Psoas muscle (tissue), 8 donors: Measurements from ENCODE around the gene CCDC63. TPM values are rescaled to one million over a fixed set of nuclear protein-coding genes. Genes with fewer than 3 reads are reported as not detected.

Source experiments
- ATAC-seq, 4 donors: fragments of 200-7000 bp; cut with Tn5 transposase; one replicate each; pipeline ENCODE4 v1.9.1; 2020; ENCODE audit warnings: moderate library complexity in 3 of 4, mild to moderate bottlenecking in 2 of 4
- DNase-seq, 2 donors: peaks; one replicate each; pipeline ENCODE4 v3.0.0-alpha.2; 2020
- H3K27ac ChIP-seq: fragments of 200-600 bp; one replicate; pipeline ENCODE4 v1.8.0; 2022
- H3K27me3 ChIP-seq, 3 donors: fragments of 200-600 bp in 1 of 3; one replicate each; pipeline versions ENCODE4 v1.6.1 to v1.8.0; 2013 to 2022; ENCODE audit warnings: low read length in 2 of 3, mild to moderate bottlenecking in 2 of 3, moderate library complexity in 1 of 3; ENCODE audit not compliant: insufficient read depth in 3 of 3
- H3K36me3 ChIP-seq, 2 donors: fragments of 200-600 bp in 1 of 2; one replicate each; pipeline versions ENCODE4 v1.6.1 to v1.8.0; 2013 to 2022; ENCODE audit warnings: low read depth in 1 of 2, mild to moderate bottlenecking in 1 of 2, moderate library complexity in 1 of 2; ENCODE audit not compliant: insufficient read depth in 1 of 2
- H3K4me1 ChIP-seq: fragments of 200-600 bp; one replicate; pipeline ENCODE4 v1.8.0; 2022
- H3K4me3 ChIP-seq: fragments of 200-600 bp; one replicate; pipeline ENCODE4 v1.8.0; 2022; ENCODE audit warnings: mild to moderate bottlenecking
- H3K9me3 ChIP-seq: fragments of 200-600 bp; one replicate; pipeline ENCODE4 v1.8.0; 2022
- WGBS, 3 donors: extraction: QIAGEN DNeasy Blood & Tissue Kit; methylation state at CpG; one replicate each; pipeline versions ENCODE4 v1.1.6 to v1.1.7; 2013; 5-methylcytosine and 5-hydroxymethylcytosine counted together
- intact Hi-C, 2 donors: fragments of 100-400 bp; cut with DNase I; formaldehyde crosslinking; loops; one replicate each; pipeline versions ENCODE4 v1.11.0 to v1.14.2; 2022
- polyA plus RNA-seq, 3 donors: library from polyadenylated mRNA; stranded (reverse); fragments of 200-250 nt; gene quantifications; one replicate each; pipeline ENCODE4 v1.2.3, GENCODE V29; 2013
- total RNA-seq, 4 donors: library from RNA; stranded (reverse); fragmentation: NEBNext Ultra II Directional in 2 of 4; extraction: Animal tissue kit (Norgen Biotek cat#: 25700) in 2 of 4; gene quantifications; one replicate each; pipeline versions ENCODE4 v1.2.1 to v1.2.4, GENCODE V29; 2021 to 2023
- TF ChIP-seq, protein P1 (sequence below): fragments of 200-600 bp; IDR thresholded peaks from one replicate; pipeline ENCODE4 v1.8.0; 2022; ENCODE audit warnings: antibody characterized with exemption
- donor health status: healthy with polysubstance abuse.
- donor health status: DM: no; HTN: no; CAD: no; lungs with moderate emphysema.
- donor health status: Bipolar disorder and iron deficiency.
- donor health status: healthy.
- donor health status: DM: yes; HTN: yes; CAD: no.
- donor health status: DM: no; HTN: no; CAD: no.
- donor health status: DM: no; HTN: no; CAD: no.
- donor health status: DM: yes; HTN: yes; CAD: no.

The CCDC63 gene
- total and polyA plus RNA-seq, 7 donors: not detected

DNA sequence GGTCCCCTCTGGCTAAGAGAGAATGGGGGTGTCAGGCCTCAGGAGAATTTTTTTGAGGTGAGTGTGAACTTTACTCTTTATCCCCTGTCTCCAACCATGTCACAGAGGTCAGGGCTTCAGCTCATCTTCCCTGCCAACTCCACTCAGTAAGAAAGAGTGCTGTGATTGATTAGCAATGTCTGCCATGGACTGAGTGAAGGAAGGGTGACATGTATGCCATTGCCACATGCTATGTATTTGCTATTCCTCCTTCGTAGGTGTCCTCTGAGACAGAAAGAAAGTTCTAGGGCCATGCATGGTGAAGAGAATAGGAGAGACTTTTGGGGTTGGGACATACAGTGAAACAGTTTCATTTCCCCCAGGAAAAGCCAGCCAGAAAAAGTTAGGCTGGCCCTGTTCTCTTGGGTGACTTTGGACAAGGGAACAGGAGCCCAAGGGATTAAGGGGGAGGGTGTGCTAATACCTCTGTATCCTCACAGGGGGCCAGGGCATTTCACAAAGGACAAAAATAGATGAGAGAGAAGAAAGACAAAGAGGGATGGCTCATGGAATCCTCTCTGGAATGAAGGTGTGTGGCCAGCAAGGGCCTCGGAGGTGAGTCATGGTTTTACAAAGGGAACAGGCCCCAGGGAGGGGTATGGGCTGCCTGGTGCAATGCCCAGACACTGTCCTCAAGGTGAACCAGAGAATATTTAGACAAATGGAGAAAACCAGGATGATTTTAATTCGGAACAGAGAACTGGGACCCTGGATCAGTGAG, 87.5 kb downstream of the CCDC63 start:
- intact Hi-C loops: loop anchor here in 1 of 2 donors (10.0 kb wide), 1 partner anchor 241 kb away; no protein-coding TSS in a partner anchor
- H3K4me3 ChIP-seq: no peak overlapping the region
- 41 to 47% (median 47%) methylated on average over 3 of the region's 3 CpGs for WGBS, 3 donors
- H3K27me3 ChIP-seq: no peaks in the 10 kb centered on the region
- no peaks in the 10 kb centered on the region for H3K36me3 ChIP-seq
- H3K27ac ChIP-seq: peak overlapping the region; percentile 74
- peaks cover 3% of the 10 kb centered on the region for H3K4me1 ChIP-seq
- TF ChIP-seq, protein P1, sequence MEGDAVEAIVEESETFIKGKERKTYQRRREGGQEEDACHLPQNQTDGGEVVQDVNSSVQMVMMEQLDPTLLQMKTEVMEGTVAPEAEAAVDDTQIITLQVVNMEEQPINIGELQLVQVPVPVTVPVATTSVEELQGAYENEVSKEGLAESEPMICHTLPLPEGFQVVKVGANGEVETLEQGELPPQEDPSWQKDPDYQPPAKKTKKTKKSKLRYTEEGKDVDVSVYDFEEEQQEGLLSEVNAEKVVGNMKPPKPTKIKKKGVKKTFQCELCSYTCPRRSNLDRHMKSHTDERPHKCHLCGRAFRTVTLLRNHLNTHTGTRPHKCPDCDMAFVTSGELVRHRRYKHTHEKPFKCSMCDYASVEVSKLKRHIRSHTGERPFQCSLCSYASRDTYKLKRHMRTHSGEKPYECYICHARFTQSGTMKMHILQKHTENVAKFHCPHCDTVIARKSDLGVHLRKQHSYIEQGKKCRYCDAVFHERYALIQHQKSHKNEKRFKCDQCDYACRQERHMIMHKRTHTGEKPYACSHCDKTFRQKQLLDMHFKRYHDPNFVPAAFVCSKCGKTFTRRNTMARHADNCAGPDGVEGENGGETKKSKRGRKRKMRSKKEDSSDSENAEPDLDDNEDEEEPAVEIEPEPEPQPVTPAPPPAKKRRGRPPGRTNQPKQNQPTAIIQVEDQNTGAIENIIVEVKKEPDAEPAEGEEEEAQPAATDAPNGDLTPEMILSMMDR: no peak
- peak; percentile 71 to 78 (median 74) for ATAC-seq
- DNase-seq: peak; percentile 42 to 63
- no peaks in the 10 kb centered on the region for H3K9me3 ChIP-seq

DNA sequence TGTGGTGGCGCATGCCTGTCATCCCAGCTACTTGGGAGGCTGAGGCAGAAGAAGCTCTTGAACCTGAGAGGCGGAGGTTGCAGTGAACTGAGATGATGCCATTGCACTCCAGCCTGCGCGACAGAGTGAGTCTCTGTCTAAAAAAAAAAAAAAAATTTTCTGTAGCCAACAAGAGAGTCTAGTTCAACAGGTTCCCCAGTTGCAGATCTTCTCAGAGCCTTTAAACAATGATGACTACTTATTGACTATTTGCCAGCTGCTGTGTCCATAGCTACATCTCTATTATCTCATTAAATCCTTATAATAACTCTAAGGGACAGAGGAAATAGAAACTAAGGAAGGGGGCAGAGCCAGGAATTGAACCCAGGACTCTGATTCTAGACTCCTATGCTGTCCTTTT, 88.8 kb downstream of the CCDC63 start:
- Histone ChIP-seq H3K4me3 (no peak overlapping the region), H3K9me3 (no peaks in the 10 kb centered on the region), H3K27ac (peak overlapping the region; percentile 74), H3K36me3 (no peaks in the 10 kb centered on the region), H3K27me3 (no peaks in the 10 kb centered on the region), H3K4me1 (peaks cover 3% of the 10 kb centered on the region)
- TF ChIP-seq, protein P1: no peak
- intact Hi-C loops: loop anchor here in 1 of 2 donors (5.0 to 10.0 kb wide), 3 partner anchors 239 to 377 kb away; no protein-coding TSS in a partner anchor
- DNase-seq: no peak
- ATAC-seq: no peak
- 88 to 94% (median 92%) methylated on average over 4 of the region's 4 CpGs for WGBS, 3 donors

DNA sequence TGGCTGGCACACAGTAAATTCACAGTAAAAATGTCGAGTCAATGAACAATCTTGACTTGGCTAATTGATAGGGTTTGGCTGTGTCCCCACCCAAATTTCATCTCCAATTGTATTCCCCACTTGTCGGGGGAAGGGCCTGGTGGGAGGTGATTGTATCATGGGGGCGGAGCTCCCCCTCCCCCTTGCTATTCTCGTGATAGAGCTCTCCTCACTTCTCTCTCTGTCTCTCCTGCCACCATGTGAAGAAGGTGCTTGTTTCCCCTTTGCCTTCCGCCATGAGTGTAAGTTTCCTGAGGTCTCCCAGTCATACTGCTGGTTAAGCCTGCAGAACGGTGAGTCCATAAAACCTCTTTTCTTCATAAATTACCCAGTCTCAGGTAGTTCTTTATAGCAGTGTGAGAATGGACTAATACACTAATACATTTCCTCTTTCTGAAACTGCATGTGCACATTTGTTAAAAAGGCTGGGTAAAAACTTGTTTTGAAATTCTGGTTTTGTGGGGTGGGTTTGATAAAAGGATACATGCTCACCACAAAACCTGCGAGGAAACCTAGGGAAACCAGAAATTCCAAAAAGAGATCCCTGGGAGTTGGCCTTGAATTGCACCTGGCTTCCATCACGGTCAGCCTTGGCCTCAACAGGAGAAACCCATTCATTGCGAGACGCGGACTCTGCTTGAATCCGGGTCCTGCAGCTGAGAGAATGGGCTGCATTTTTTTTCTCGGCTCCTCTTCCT, 89.7 kb downstream of the CCDC63 start:
- Histone ChIP-seq H3K4me1 (peaks cover 3% of the 10 kb centered on the region), H3K27ac (peak overlapping the region; percentile 74), H3K4me3 (peak overlapping the region; percentile 48), H3K27me3 (no peaks in the 10 kb centered on the region), H3K36me3 (no peaks in the 10 kb centered on the region), H3K9me3 (no peaks in the 10 kb centered on the region)
- intact Hi-C loops: loop anchor here in 1 of 2 donors (2.0 to 10.0 kb wide), 4 partner anchors 42 to 376 kb away; no protein-coding TSS in a partner anchor
- peak in 3 of 4 donors; percentile 1 to 19 (median 17) for ATAC-seq
- TF ChIP-seq, protein P1: no peak
- DNase-seq: no peak
- 20 to 26% (median 25%) methylated on average over 13 of the region's 13 CpGs for WGBS, 3 donors

DNA sequence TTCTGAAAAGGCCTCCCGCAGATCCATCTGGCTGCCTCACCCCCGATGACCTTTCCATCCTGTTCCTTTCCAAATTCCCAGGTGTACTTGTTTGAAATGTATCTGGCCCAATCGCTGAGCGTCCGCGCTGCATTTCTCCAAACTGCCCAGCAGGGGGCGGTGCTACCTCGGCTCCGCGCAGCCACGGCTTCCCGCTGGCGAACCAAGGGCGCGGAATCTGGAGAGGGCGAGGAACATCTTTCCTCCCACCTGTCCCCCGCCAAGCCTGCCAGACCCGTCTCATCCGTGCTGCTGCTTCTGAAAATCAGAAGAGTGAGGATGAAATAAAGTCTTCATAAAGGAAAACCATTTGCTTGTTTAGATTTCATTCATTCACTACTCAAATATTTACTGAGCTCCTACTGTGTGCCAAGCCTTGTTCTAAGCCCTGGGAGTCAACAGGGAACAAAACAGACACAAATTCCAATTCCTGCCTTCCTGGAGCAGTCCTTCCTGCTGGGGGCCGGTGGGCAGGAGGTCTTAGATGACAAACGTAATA, 90.4 kb downstream of the CCDC63 start:
- Histone ChIP-seq H3K27me3 (no peaks in the 10 kb centered on the region), H3K27ac (no peak overlapping the region), H3K4me1 (peaks cover 3% of the 10 kb centered on the region), H3K4me3 (peak overlapping the region; percentile 48), H3K36me3 (no peaks in the 10 kb centered on the region), H3K9me3 (no peaks in the 10 kb centered on the region)
- 2 to 3% (median 2%) methylated on average over 21 of the region's 21 CpGs for WGBS, 3 donors
- TF ChIP-seq, protein P1: peak; percentile 90
- peak; percentile 54 to 77 for DNase-seq
- intact Hi-C loops: loop anchor here in 1 of 2 donors (2.0 to 10.0 kb wide), 4 partner anchors 42 to 375 kb away; no protein-coding TSS in a partner anchor
- peak; percentile 36 to 71 (median 62) for ATAC-seq
